HG02759 (cell line): ENCODE data around the gene TTC28.

ENCODE experiments used
- ATAC-seq: cut with Tn5 transposase; IDR thresholded peaks from one replicate; pipeline ENCODE4 v1.9.1; 2021; ENCODE audit warnings: mild to moderate bottlenecking, moderate library complexity; ENCODE audit not compliant: unreplicated experiment

The TTC28 gene

GRCh38 chr22:28017558-28017820 is 662.2 kb downstream of the TTC28 start:
- no peak for ATAC-seq

- ATAC-seq: no peak
Observed at GRCh38 chr22:28016781-28017557, 662.7 kb downstream of the TTC28 start.

- no peak for ATAC-seq
Observed at GRCh38 chr22:28015676-28016601, 663.7 kb downstream of the TTC28 start.

- ATAC-seq: no peak
Observed at GRCh38 chr22:28015046-28015425, 664.6 kb downstream of the TTC28 start.

- ATAC-seq: no peak
Observed at GRCh38 chr22:28014211-28015045, 665.2 kb downstream of the TTC28 start.

GRCh38 chr22:28013611-28014010 is 666.0 kb downstream of the TTC28 start:
- no peak for ATAC-seq

GRCh38 chr22:28012832-28013460 is 666.7 kb downstream of the TTC28 start:
- ATAC-seq: no peak

- no peak for ATAC-seq
Observed at GRCh38 chr22:28009272-28009827, 670.3 kb downstream of the TTC28 start.

- ATAC-seq: no peak
Observed at GRCh38 chr22:28008649-28009048, 671.0 kb downstream of the TTC28 start.

GRCh38 chr22:28008056-28008455 is 671.6 kb downstream of the TTC28 start:
- no peak for ATAC-seq

GRCh38 chr22:28006271-28006670 is 673.4 kb downstream of the TTC28 start:
- no peak for ATAC-seq

- ATAC-seq: no peak
Observed at GRCh38 chr22:28005513-28005912, 674.1 kb downstream of the TTC28 start.

GRCh38 chr22:28004021-28004420 is 675.6 kb downstream of the TTC28 start:
- ATAC-seq: no peak

- ATAC-seq: no peak
Observed at GRCh38 chr22:28002863-28003565, 676.6 kb downstream of the TTC28 start.

- no peak for ATAC-seq
Observed at GRCh38 chr22:28002181-28002700, 677.4 kb downstream of the TTC28 start.

GRCh38 chr22:28001171-28001835 is 678.3 kb downstream of the TTC28 start:
- no peak for ATAC-seq

- no peak for ATAC-seq
Observed at GRCh38 chr22:28000361-28000760, 679.3 kb downstream of the TTC28 start.

GRCh38 chr22:27999876-28000275 is 679.8 kb downstream of the TTC28 start:
- ATAC-seq: no peak
